Measurements from ENCODE around the gene LYZL2.

DNA sequence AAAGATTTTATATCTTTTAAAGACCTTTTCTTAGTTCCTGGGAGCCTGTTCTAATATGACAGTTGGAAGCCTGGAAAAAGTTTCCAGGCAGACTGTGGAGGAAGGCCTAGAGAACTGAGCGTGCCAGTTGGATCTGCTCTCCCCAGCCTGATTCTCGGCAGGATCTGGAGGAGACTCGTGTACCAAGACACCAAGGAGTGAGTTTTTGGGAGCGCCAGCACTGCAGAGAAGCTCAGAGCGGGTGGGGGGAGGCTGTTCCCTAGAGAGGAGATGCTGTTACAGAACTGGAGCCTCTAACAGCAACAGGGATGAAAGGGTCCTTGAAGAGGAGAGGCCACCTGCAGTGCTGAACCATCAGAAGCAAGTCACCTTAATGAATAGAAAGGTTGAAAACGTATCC, 52.9 kb downstream of the LYZL2 start:
- TF ChIP-seq POLR2A (IDR thresholded peaks at IDR 0.05; ENCODE audit: low read depth, low read length) (no peak), POLR2AphosphoS5 (IDR thresholded peaks at IDR 0.05; ENCODE audit: low read depth, low read length) (no peak), POU2F2 (IDR thresholded peaks at IDR 0.05; ENCODE audit: low read depth, low read length) (no peak)

Data from GM12891 (cell line).